HCT116 (cell line): ENCODE data around the gene GABBR2.

Experiments used
- ATF3 ChIP-seq: IDR thresholded peaks from 2 replicates; pipeline ENCODE4 v1.6.1; 2012
- CBX3 ChIP-seq: IDR thresholded peaks from 2 replicates; pipeline ENCODE4 v1.6.1; 2012; ENCODE audit warnings: low read depth
- CTCF ChIP-seq, 3 experiments: fragments of 200-600 bp in 1 of 3; sonication (generic) in 1 of 3; IDR thresholded peaks in 2 of 3; conservative IDR thresholded peaks in 1 of 3; 2 replicates each; pipeline ENCODE4 v1.5.1; 2012 to 2017; ENCODE audit warnings: low read depth in 2 of 3, low read length in 2 of 3, antibody characterized with exemption in 1 of 3, borderline replicate concordance in 1 of 3, control low read depth in 1 of 3, mild to moderate bottlenecking in 1 of 3, mixed read lengths in 1 of 3, mixed run types in 1 of 3, moderate library complexity in 1 of 3; ENCODE audit not compliant: insufficient read depth in 1 of 3
- ELF1 ChIP-seq: IDR thresholded peaks from 2 replicates; pipeline ENCODE4 v1.6.1; 2012; ENCODE audit warnings: low read depth, borderline replicate concordance
- EZH2 ChIP-seq: fragments of 200-600 bp; sonication (generic); IDR thresholded peaks from 2 replicates; pipeline ENCODE4 v1.6.1; 2017; ENCODE audit warnings: antibody characterized with exemption, mixed run types
- EZH2phosphoT487 ChIP-seq: fragments of 200-600 bp; IDR thresholded peaks from 2 replicates; pipeline ENCODE4 v1.6.1; 2018; ENCODE audit warnings: antibody characterized with exemption, borderline replicate concordance
- FOSL1 ChIP-seq: IDR thresholded peaks from 2 replicates; pipeline ENCODE4 v1.6.1; 2012; ENCODE audit warnings: low read depth
- MAX ChIP-seq: IDR thresholded peaks from 2 replicates; pipeline ENCODE4 v1.6.1; 2012
- POLR2A ChIP-seq: IDR thresholded peaks from 2 replicates; pipeline ENCODE4 v1.7.0; 2011; ENCODE audit warnings: borderline replicate concordance; ENCODE audit not compliant: insufficient read depth, insufficient read length; ENCODE audit errors: extremely low read depth
- POLR2AphosphoS5 ChIP-seq: IDR thresholded peaks from 2 replicates; pipeline ENCODE4 v1.6.1; 2011; ENCODE audit warnings: mild to moderate bottlenecking, low read depth, low read length, moderate library complexity
- REST ChIP-seq: IDR thresholded peaks from 2 replicates; pipeline ENCODE4 v1.6.1; 2012; ENCODE audit warnings: low read depth
- SP1 ChIP-seq: IDR thresholded peaks from 2 replicates; pipeline ENCODE4 v1.6.1; 2012; ENCODE audit warnings: low read depth
- YY1 ChIP-seq: IDR thresholded peaks from 2 replicates; pipeline ENCODE4 v1.6.1; 2011; ENCODE audit warnings: low read length, low read depth, moderate library complexity, mild to moderate bottlenecking; ENCODE audit not compliant: insufficient replicate concordance; ENCODE audit errors: extremely low read depth
- ZFX ChIP-seq: fragments of 450-650 bp; IDR thresholded peaks from 2 replicates; pipeline ENCODE4 v1.6.1; 2017

- TF ChIP-seq POLR2A = peak; percentile 47
- no peak; a peak in 2 of 6 replicates for TF ChIP-seq CTCF (IDR thresholded peaks at IDR 0.05 in 2 of 3, conservative IDR thresholded peaks at IDR 0.05 in 1 of 3; ENCODE audit: borderline replicate concordance in 1 of 3, insufficient read depth in 1 of 3, low read depth in 2 of 3, low read length in 2 of 3)
- TF ChIP-seq POLR2AphosphoS5 = peak; percentile 73
- TF ChIP-seq CBX3 = no peak
- TF ChIP-seq ZFX = peak; percentile 80
- no peak for TF ChIP-seq FOSL1
- no peak for TF ChIP-seq MAX
- no peak for TF ChIP-seq EZH2
- no peak for TF ChIP-seq SP1
- no peak for TF ChIP-seq REST
- no peak for TF ChIP-seq ATF3
- peak; percentile 99 for TF ChIP-seq YY1
- TF ChIP-seq ELF1 = no peak
- no peak for TF ChIP-seq EZH2phosphoT487
Measured at GRCh38 chr9:98255578-98256296, 453.0 kb downstream of the GABBR2 start, which contains the start of gene TBC1D2.
